ENCODE measurements around the gene UNK. TPM values are rescaled to one million over a fixed set of nuclear protein-coding genes. Genes with fewer than 3 reads are reported as not detected.
A peak's percentile ranks its signal among the peaks of the same experiment; 100 is the strongest.

UNK gene
- total RNA-seq, 2 experiments from 2014 or later = 37.4 to 39.8 TPM

DNA sequence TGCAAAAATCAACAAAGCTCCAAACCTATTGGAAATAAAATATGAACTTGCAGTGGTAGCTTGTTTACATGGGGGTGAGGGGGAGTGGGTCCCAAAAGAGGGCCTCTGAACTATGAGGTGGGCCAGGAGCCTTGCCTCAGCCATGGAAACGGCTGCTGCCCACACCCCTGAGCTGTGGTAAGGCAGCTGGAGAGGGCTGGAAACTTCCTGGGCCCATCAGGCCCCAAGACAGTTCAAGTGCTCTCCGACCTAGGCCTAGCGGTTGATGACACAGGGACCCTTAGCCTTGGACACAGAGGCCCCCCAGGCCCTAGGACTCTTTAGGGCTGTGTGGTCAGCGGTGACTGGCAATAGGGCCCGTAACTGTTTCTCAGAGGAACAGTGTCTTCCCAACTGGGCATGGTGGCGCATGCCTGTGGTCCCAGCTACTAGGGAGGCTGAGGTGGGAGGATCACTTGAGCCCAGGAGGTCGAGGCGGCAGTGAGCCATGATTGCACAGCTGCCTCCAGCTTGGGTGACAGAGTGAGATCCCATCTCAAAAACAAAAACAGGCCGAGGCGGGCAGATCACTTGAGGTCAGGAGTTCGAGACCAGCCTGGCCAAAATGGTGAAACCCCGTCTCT is 41.3 kb downstream of the UNK start:
- peaks cover 5% of the 10 kb centered on the region for H3K36me3 Mint-ChIP-seq
- peaks cover 20% of the 10 kb centered on the region for H3K4me1 Mint-ChIP-seq
- H3K27ac Mint-ChIP-seq = peak overlapping the region; percentile 50
- no peaks in the 10 kb centered on the region for H3K27me3 Mint-ChIP-seq
- POLR2A ChIA-PET = interaction anchor here (0.8 to 11.0 kb wide), 7 partner anchors 10 to 62 kb away, joined by 3 to 121 read pairs (median 5); partner anchors contain the start of genes UNC13D and WBP2
- H3K4me3 Mint-ChIP-seq = no peak overlapping the region
- DNase-seq (no peak), ATAC-seq (ENCODE audit: low read depth) (no peak)
- H3K9me3 Mint-ChIP-seq = no peaks in the 10 kb centered on the region

DNA sequence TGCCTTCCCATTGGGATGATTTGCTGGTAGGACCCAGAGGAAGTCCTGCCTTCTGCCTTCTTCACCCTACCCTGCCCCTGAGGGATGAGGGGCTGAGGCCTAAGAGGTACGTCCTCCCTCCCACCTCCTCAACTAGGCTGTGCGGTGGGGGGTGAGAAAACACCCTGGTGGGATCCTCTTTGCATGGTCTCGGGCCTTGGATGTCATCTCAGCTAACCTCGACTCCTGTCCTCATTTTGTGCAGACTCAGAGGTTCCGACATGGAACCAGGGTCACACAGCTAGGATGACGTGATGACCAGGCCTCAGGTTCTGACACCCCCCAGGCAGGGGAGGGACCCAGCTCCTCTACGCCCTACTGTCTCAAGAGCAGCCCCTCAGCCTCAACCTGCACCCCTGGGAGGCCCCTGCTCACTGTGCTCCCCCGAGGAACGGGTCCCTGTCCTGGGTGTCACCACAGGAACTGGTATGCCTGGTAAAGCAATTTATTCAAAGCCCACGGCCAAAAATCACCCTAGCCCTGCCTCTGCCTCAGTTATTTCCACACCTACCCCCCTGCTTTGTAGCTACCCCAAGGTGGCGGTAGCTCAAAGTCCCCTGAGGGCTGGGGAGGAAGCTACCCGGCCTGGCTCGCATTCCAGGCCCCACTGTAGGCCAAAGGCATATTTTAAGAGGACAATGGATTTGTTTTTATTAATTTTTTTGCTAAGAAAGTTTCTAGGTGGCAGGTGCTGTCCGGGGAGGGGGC is 42.1 kb downstream of the UNK start:
- POLR2A ChIA-PET = interaction anchor here (0.7 to 11.0 kb wide), 11 partner anchors 10 to 73 kb away, joined by 3 to 121 read pairs (median 4); partner anchors contain the start of genes GALK1, UNC13D, UNK and WBP2
- no peak for ATAC-seq (ENCODE audit: low read depth)
- H3K4me1 Mint-ChIP-seq = peaks cover 15% of the 10 kb centered on the region
- no peak for DNase-seq
- H3K4me3 Mint-ChIP-seq = no peak overlapping the region
- peak overlapping the region; percentile 61 for H3K27ac Mint-ChIP-seq
- no peaks in the 10 kb centered on the region for H3K27me3 Mint-ChIP-seq
- H3K36me3 Mint-ChIP-seq = peaks cover 7% of the 10 kb centered on the region
- H3K9me3 Mint-ChIP-seq = no peaks in the 10 kb centered on the region

DNA sequence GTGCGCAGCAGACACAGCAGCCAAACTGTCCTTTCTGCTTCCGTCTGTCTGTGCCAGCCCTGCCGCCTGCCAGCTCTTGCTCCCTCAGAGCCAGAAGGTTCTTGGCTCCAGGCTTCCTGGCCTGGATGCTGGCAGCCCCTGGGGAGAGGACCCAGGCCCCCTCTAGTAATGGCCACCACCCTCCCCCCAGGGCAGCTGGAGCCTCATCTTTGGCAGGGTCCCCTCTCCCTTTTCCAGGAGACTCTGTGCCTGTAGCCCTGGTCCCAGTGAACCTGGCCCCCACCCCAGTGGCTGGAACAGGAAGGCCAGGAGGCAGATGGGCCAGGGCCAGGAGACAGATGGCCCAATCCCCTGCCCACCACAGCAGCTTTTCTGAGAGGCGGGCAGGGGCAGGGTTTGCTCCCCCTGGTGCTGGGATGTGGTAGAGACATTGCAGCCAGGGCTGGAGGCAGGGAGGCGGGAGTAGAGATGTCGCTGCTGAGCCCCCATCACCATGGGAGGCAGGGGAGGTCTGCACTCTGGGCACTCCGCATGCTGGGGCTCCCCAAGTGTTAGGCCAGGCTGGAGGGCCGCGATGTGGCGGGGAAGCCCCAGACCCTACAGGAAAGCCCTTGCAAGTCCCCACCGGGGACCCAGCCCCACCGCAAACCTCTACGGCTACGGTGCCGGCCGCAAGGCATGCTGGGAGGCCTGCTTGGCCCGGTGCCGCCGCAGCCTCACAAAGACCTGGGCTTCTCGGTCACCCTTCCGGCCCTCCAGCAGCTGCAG is 42.9 kb downstream of the UNK start:
- no peaks in the 10 kb centered on the region for H3K9me3 Mint-ChIP-seq
- peak overlapping the region; percentile 61 for H3K4me3 Mint-ChIP-seq
- H3K27ac Mint-ChIP-seq = peak overlapping the region; percentile 94
- ATAC-seq (ENCODE audit: low read depth) (peak; percentile 41), DNase-seq (peak; percentile 77)
- H3K4me1 Mint-ChIP-seq = peaks cover 13% of the 10 kb centered on the region
- H3K27me3 Mint-ChIP-seq = no peaks in the 10 kb centered on the region
- peaks cover 7% of the 10 kb centered on the region for H3K36me3 Mint-ChIP-seq
- POLR2A ChIA-PET = interaction anchor here (0.7 to 11.0 kb wide), 11 partner anchors 9 to 74 kb away, joined by 3 to 121 read pairs (median 3); partner anchors contain the start of genes GALK1, UNC13D and UNK

DNA sequence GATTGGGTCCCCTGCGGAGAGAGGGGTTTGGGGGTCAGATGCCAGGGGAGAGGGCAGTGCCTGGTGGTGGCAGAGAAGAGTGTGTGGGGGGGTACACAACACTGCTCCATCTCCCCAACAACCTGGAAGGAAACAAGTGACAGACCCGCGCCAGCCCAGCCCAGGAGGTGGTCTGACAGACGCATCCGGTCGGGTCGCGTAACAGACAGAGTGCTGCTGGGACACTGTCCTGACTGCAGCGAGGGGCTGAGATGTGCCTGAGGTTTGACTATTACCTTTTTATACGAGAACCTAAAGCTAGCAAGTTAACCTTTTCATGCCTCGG is 43.4 kb downstream of the UNK start:
- POLR2A ChIA-PET = interaction anchor here (0.9 to 11.0 kb wide), 6 partner anchors 16 to 74 kb away, joined by 3 to 121 read pairs (median 7); partner anchors contain the start of genes GALK1 and UNC13D
- peak overlapping the region; percentile 61 for H3K4me3 Mint-ChIP-seq
- peaks cover 7% of the 10 kb centered on the region for H3K36me3 Mint-ChIP-seq
- no peaks in the 10 kb centered on the region for H3K9me3 Mint-ChIP-seq
- H3K27ac Mint-ChIP-seq = peak overlapping the region; percentile 94
- DNase-seq = no peak
- no peaks in the 10 kb centered on the region for H3K27me3 Mint-ChIP-seq
- peak; percentile 21 for ATAC-seq (ENCODE audit: low read depth)
- H3K4me1 Mint-ChIP-seq = peaks cover 15% of the 10 kb centered on the region

DNA sequence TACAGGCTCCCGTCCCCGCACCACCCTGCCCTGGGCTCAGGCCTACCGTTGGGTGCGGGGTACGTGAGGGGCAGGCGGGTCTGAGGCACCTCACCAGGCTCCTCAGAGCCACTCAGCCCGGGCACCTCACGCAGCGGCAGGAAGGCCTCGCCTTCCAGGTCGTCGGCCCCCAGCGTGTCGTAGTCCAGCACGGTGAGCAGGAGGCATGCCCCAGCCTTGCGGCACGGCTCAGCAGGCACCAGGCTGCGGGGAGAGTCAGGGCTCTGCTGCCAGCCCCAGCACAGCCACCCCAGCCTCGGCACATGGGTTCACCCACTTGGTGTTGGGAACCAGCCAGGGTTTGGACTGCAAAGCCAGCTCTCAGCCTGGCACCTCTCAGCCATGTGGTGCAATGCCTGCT is 44.1 kb downstream of the UNK start:
- no peak for ATAC-seq (ENCODE audit: low read depth)
- Mint-ChIP-seq H3K4me3 (no peak overlapping the region), H3K4me1 (peaks cover 22% of the 10 kb centered on the region), H3K27me3 (no peaks in the 10 kb centered on the region), H3K9me3 (no peaks in the 10 kb centered on the region), H3K27ac (peak overlapping the region; percentile 94), H3K36me3 (peaks cover 7% of the 10 kb centered on the region)
- POLR2A ChIA-PET = interaction anchor here (0.9 to 11.0 kb wide), 4 partner anchors 15 to 75 kb away, joined by 3 to 121 read pairs (median 22); partner anchors contain the start of gene UNC13D
- DNase-seq = no peak

DNA sequence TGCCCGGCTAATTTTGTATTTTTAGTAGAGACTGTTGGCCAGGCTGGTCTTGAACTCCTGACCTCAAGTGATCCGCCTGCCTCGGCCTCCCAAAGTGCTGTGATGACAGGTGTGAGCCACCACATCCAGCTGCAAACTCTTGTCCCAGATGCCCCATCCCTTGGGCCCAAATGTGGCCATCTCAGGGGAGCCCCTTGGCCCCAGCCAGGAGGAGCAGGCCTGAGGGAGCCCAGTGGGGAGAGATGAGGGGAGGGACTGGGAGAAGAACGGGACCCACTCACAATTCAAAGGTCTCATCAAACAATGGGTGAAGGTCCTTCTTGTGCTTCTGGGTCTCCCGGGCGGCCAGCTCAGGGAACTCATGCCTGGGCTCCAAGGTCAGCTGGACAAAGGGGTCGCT is 45.1 kb downstream of the UNK start:
- POLR2A ChIA-PET = interaction anchor here (0.6 to 11.0 kb wide), 10 partner anchors 14 to 76 kb away, joined by 3 to 121 read pairs (median 4); partner anchors contain the start of genes GALK1, UNC13D and WBP2
- Mint-ChIP-seq H3K36me3 (peaks cover 10% of the 10 kb centered on the region), H3K4me3 (no peak overlapping the region), H3K9me3 (no peaks in the 10 kb centered on the region), H3K27ac (peak overlapping the region; percentile 38), H3K4me1 (peaks cover 31% of the 10 kb centered on the region), H3K27me3 (no peaks in the 10 kb centered on the region)
- DNase-seq = no peak
- no peak for ATAC-seq (ENCODE audit: low read depth)

DNA sequence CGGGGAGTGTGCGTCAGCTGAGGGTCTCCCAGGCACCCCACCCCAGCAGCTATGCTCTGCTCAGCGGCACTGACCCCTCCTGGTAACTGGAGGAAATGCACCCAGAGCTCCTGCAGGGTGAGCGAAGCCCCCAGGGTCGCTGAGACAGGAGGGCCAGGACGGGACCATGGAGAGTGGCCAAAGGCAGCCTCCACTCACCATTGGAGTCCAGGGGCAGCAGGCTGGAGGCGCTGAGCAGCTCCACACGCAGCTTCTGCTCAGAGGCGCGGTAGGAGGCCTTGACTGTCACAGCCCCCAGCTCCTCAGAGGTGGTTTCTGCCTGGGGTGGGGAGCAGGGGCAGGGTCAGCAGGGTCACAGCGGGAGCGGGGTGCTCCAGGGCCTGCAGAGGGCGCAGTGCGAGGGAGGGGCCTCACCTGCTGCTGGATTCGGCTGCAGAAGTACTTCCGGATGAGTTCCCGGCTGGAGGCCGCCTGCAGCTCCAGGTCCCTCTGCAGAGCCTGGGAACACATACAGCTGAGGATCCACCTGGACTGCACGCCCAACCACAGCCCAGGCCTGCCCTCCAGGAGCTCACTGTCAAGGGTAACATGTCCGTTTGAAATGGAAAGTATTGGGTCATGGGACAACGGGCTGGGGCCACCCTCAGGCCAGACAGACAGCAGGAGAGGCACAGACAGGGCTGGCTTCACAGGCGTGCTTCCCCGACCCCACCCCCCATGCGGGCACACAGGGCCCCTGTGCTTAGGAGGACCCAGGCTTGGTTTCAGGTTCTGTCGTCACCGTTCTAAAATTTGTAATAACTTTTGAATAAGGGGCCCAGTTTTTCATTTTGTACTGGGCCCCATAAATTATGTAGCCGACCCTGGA is 45.8 kb downstream of the UNK start:
- no peaks in the 10 kb centered on the region for H3K9me3 Mint-ChIP-seq
- DNase-seq (no peak), ATAC-seq (ENCODE audit: low read depth) (no peak)
- H3K4me3 Mint-ChIP-seq = no peak overlapping the region
- peak overlapping the region; percentile 68 for H3K27ac Mint-ChIP-seq
- no peaks in the 10 kb centered on the region for H3K27me3 Mint-ChIP-seq
- peaks cover 34% of the 10 kb centered on the region for H3K4me1 Mint-ChIP-seq
- POLR2A ChIA-PET = interaction anchor here (0.6 to 11.0 kb wide), 9 partner anchors 14 to 65 kb away, joined by 3 to 121 read pairs (median 4); partner anchors contain the start of genes GALK1, UNC13D and WBP2
- H3K36me3 Mint-ChIP-seq = peaks cover 11% of the 10 kb centered on the region

DNA sequence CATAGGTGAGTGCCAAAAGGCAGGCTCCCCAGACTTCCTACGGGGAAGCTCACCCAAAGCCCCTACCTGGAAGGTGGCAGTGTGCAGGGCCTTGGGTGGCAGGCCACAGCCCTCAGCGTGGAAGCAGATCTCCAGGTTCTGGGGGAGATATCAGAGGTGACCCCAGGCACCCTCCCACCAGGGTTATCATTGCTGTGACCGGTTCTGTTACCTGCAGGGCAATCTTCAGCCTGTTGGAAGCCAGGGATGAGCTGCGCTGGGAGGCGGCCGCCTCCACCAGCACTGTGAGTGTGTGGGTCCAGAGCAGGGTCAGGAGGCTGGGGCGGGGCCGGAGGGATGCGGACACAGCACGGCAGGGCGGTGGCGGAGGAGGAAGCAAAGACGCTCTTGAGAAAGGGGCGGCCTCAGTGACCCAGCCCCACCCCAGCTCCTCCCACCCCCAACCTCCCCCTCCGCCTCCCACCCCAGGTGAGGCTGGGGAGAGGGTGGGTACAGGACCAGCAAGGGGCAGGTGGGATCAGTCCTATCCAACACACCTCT is 46.5 kb downstream of the UNK start:
- peaks cover 34% of the 10 kb centered on the region for H3K4me1 Mint-ChIP-seq
- H3K4me3 Mint-ChIP-seq = no peak overlapping the region
- peak overlapping the region; percentile 92 for H3K27ac Mint-ChIP-seq
- DNase-seq = no peak
- POLR2A ChIA-PET = interaction anchor here (1.4 to 11.0 kb wide), 7 partner anchors 8 to 54 kb away, joined by 4 to 121 read pairs (median 39); partner anchors contain the start of genes UNC13D and WBP2
- H3K27me3 Mint-ChIP-seq = no peaks in the 10 kb centered on the region
- ATAC-seq (ENCODE audit: low read depth) = no peak
- H3K36me3 Mint-ChIP-seq = peaks cover 11% of the 10 kb centered on the region
- no peaks in the 10 kb centered on the region for H3K9me3 Mint-ChIP-seq

DNA sequence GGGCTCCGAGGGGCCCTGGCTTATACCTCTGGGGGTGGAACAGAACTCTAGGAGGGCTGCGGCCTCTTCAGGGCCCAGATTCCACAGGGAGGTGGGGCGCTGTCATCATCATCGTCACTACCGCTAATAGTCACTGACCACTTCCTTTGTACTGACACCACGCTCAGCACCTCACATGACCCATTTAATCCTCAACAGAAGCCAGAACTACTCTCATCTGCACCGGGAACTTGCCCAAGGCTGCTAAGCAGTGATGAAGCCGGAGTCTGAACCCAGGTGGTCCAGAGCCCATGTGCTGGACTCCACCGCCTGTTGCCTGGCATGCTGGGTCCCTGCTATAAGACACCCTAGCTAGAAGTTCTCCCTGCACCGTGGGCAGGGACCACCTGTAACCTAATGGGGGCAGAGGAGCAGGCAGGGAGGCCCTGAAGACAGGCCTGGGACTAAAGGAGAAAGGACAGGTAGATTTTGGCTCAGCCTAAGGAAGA is 47.6 kb downstream of the UNK start:
- peaks cover 13% of the 10 kb centered on the region for H3K36me3 Mint-ChIP-seq
- H3K4me1 Mint-ChIP-seq = peaks cover 31% of the 10 kb centered on the region
- peak overlapping the region; percentile 92 for H3K27ac Mint-ChIP-seq
- H3K9me3 Mint-ChIP-seq = no peaks in the 10 kb centered on the region
- peak overlapping the region; percentile 79 for H3K4me3 Mint-ChIP-seq
- ATAC-seq (ENCODE audit: low read depth) = peak; percentile 50
- no peaks in the 10 kb centered on the region for H3K27me3 Mint-ChIP-seq
- DNase-seq = peak; percentile 61
- POLR2A ChIA-PET = interaction anchor here (0.7 to 5.6 kb wide), 18 partner anchors 9 to 79 kb away, joined by 3 to 75 read pairs (median 6); partner anchors contain the start of genes TRIM65, UNC13D, UNK and WBP2

DNA sequence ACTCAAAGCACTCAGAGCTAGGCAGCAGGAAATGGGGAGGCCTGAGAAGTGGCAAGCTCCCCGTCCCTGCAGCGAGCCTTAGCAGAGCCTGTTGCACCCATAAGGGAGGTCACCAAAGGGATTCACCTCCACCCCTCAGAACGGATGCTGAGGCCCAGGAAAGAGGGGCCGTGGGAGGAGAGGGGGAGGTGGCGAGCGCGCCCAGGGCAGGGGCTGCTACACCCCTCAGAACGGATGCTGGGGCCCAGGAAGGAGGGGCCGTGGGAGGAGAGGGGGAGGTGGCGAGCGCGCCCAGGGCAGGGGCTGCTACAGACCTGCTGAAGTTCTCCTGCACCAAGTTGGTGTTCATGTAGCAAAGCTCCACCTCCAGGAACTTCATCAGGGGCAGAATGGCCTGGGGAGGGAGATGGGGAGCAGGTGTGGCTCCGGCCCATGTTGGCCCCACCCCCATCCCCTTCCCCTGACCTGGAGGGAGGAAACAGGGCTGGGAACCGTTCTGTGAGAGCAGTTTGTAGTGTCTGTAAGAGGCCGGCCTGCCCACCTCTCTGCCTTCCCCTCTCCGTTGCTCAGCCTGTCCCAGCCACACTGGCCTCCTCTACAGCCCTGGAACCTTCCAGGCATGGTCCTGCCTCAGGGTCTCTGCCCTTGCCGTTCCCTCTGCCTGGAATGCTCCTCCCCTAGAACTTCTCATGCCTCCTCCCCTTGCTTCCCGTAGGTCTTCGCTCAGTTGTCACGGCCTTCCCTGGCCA is 48.2 kb downstream of the UNK start:
- peak; percentile 68 for DNase-seq
- Mint-ChIP-seq H3K4me1 (peaks cover 33% of the 10 kb centered on the region), H3K4me3 (peak overlapping the region; percentile 79), H3K36me3 (peaks cover 13% of the 10 kb centered on the region), H3K27ac (peak overlapping the region; percentile 92), H3K9me3 (no peaks in the 10 kb centered on the region), H3K27me3 (no peaks in the 10 kb centered on the region)
- peak; percentile 69 for ATAC-seq (ENCODE audit: low read depth)
- POLR2A ChIA-PET = interaction anchor here (0.6 to 5.6 kb wide), 23 partner anchors 9 to 405 kb away, joined by 3 to 75 read pairs (median 5); partner anchors contain the start of genes TRIM65, UNC13D, UNK and WBP2

DNA sequence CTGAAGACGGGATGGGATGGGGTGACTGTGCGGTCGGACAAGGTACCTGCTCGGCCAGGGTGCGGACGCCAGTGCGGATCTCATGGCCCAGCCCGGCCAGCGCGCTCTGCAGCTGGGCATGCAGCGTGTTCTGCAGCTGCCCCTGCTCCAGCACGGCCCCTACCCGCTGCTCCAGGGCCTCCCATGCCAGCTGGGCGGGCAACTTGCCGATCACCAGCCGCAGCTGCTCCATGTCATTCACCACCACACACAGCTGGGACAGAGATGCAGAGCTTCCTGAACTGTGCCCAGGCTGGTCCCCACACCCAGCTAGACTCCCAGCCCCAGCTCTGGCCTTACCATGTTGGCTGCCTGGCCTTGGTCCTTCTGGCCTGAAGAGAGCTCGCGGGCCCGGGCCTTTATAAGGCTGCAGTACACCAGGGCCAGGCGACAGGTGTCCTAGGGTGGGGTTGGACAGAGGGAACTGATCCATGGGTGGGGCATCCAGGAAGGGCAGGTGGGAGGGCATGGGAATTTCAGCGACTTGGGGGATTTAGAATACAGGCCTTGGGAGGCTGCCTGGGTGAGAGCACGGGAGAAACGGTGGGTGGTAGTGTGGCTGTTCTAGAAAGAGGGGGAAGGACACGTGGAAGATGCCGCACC is 49.8 kb downstream of the UNK start:
- H3K36me3 Mint-ChIP-seq = peaks cover 13% of the 10 kb centered on the region
- peak overlapping the region; percentile 92 for H3K27ac Mint-ChIP-seq
- H3K27me3 Mint-ChIP-seq = no peaks in the 10 kb centered on the region
- ATAC-seq (ENCODE audit: low read depth) (no peak), DNase-seq (no peak)
- H3K4me3 Mint-ChIP-seq = peak overlapping the region; percentile 79
- POLR2A ChIA-PET = interaction anchor here (1.2 to 5.6 kb wide), 6 partner anchors 10 to 67 kb away, joined by 3 to 75 read pairs (median 13); partner anchors contain the start of gene UNC13D
- H3K4me1 Mint-ChIP-seq = peaks cover 32% of the 10 kb centered on the region
- no peaks in the 10 kb centered on the region for H3K9me3 Mint-ChIP-seq
